Motor neuron (in vitro differentiated cells): ENCODE results near the gene CCDC13. TPM values are rescaled to one million over a fixed set of nuclear protein-coding genes. Genes with fewer than 3 reads are reported as not detected.

Source experiments
- total RNA-seq, 8 experiments: library from RNA; unstranded; fragments of 300-600 nt; gene quantifications; 2 replicates each; pipeline versions ENCODE4 v1.2.3 to v1.2.4, GENCODE V29; 2022

Gene CCDC13
- total RNA-seq, 8 experiments from 2014 or later = 1.0 to 18.8 (median 1.5) TPM

Other genes with a start within 250 kb of the CCDC13 start
- gene SEC22C, start 191.3 kb downstream of the CCDC13 start, total RNA-seq = 10 to 100 TPM; 26.5 to 56.6 (median 32.5) TPM
- gene SS18L2, start 182.4 kb downstream of the CCDC13 start, total RNA-seq = 10 to 100 TPM; 20.0 to 41.6 (median 33.1) TPM
- gene NKTR, start 172.6 kb downstream of the CCDC13 start, total RNA-seq = 100 to 1,000 TPM in 2 of 8 experiments, 10 to 100 TPM in 6; 44.4 to 140 (median 76.5) TPM
- gene ZBTB47, start 119.6 kb downstream of the CCDC13 start, total RNA-seq = 10 to 100 TPM in 3 of 8 experiments, 1 to 10 TPM in 5; 3.3 to 20.7 (median 7.7) TPM
- gene KLHL40, start 87.7 kb downstream of the CCDC13 start, total RNA-seq = under 1 TPM in 3 of 8 experiments, not detected in 5; 0.05 to 0.38 (median 0.15) TPM
- gene HHATL, start 70.5 kb downstream of the CCDC13 start, total RNA-seq = 1 to 10 TPM in 3 of 8 experiments, under 1 TPM in 3, not detected in 2; 0.22 to 2.6 (median 1.2) TPM
- gene HIGD1A, start 31.2 kb upstream of the CCDC13 start, total RNA-seq = 100 to 1,000 TPM; 126 to 236 (median 151) TPM
- under 1 TPM in 7 of 8 experiments, not detected in 1; 0.31 to 0.87 (median 0.38) TPM for gene ACKR2, start 36.2 kb upstream of the CCDC13 start, total RNA-seq
- under 1 TPM in 7 of 8 experiments, not detected in 1; 0.05 to 0.81 (median 0.14) TPM for gene CYP8B1, start 102.6 kb upstream of the CCDC13 start, total RNA-seq
- 10 to 100 TPM in 1 of 8 experiments, 1 to 10 TPM in 5, under 1 TPM in 1, not detected in 1; 0.35 to 10.3 (median 6.3) TPM for gene ZNF662, start 132.9 kb upstream of the CCDC13 start, total RNA-seq
- gene GASK1A, start 206.1 kb upstream of the CCDC13 start, total RNA-seq = 1 to 10 TPM in 3 of 8 experiments, under 1 TPM in 5; 0.18 to 4.3 (median 0.85) TPM